K562 (cell line): Measurements from ENCODE around the gene NUP98. TPM values are rescaled to one million over a fixed set of nuclear protein-coding genes. Genes with fewer than 3 reads are reported as not detected.
A peak's percentile ranks its signal among the peaks of the same experiment; 100 is the strongest.

Source experiments
- CHCHD3 ChIP-seq: fragments of 250-450 bp; sonication (Bioruptor Pico); IDR thresholded peaks from 2 replicates; pipeline ENCODE4 v2.1.2; 2022; ENCODE audit warnings: mild to moderate bottlenecking
- EWSR1 ChIP-seq: fragments of 450-650 bp; IDR thresholded peaks from 2 replicates; pipeline ENCODE4 v1.6.1; 2018; ENCODE audit warnings: borderline replicate concordance, mild to moderate bottlenecking, low read depth, moderate library complexity; ENCODE audit not compliant: partially characterized antibody
- GABPB2 ChIP-seq: fragments of 250-450 bp; sonication (Bioruptor Pico); conservative IDR thresholded peaks from 2 replicates; pipeline ENCODE4 v1.5.1; 2021; ENCODE audit warnings: mild to moderate bottlenecking
- GTF2E2 ChIP-seq: fragments of 200-800 bp; sonication (Bioruptor generic); IDR thresholded peaks from 2 replicates; pipeline ENCODE4 v1.6.1; 2016; ENCODE audit warnings: missing genetic modification characterization, missing compliant biosample characterization
- KLF16 ChIP-seq: IDR thresholded peaks from 2 replicates; pipeline ENCODE4 v1.6.1; 2016; ENCODE audit warnings: antibody characterized with exemption
- MTA1 ChIP-seq: fragments of 450-650 bp; IDR thresholded peaks from 2 replicates; pipeline ENCODE4 v1.6.1; 2017; ENCODE audit warnings: borderline replicate concordance
- NFIX ChIP-seq: fragments of 250-450 bp; sonication (Bioruptor Pico); IDR thresholded peaks from 2 replicates; pipeline ENCODE4 v1.4.0; 2020; ENCODE audit warnings: low read depth, mild to moderate bottlenecking, moderate library complexity
- PCBP2 ChIP-seq: fragments of 200-400 bp; formaldehyde crosslinking; IDR thresholded peaks from 2 replicates; pipeline ENCODE4 v1.6.1; 2018; ENCODE audit warnings: low read length, low read depth, mild to moderate bottlenecking, moderate library complexity; ENCODE audit not compliant: poor library complexity, severe bottlenecking
- PHF8 ChIP-seq: fragments of 200-600 bp; sonication (generic); IDR thresholded peaks from 2 replicates; pipeline ENCODE4 v1.6.1; 2012; ENCODE audit warnings: mixed run types, mild to moderate bottlenecking, inconsistent platforms, low read length, moderate library complexity, borderline replicate concordance
- RFX5 ChIP-seq: IDR thresholded peaks from 2 replicates; pipeline ENCODE4 v1.6.1; 2011; ENCODE audit warnings: low read depth, mild to moderate bottlenecking, improper control_type of control experiment, low read length
- WHSC1 ChIP-seq: IDR thresholded peaks from one replicate; pipeline ENCODE4 v1.6.1; 2012; ENCODE audit warnings: low read length, control low read depth, inconsistent platforms
- polyA plus RNA-seq, 8 experiments: library from polyadenylated mRNA; depleted of rRNA in 4 of 8; stranded (reverse) in 5 of 8; unstranded in 3 of 8; fragments of >200 nt; fragmentation: Nextera tagmentation in 2 of 8; fragmentation: Illumina TruSeq in 1 of 8; extraction: Ambion mirVana in 2 of 8; extraction: Trizol in 1 of 8; gene quantifications; 2 replicates each; pipeline versions ENCODE4 v1.2.1 to v1.2.3, GENCODE V29; 2011 to 2014; ENCODE audit warnings: inconsistent platforms in 1 of 8, missing spikeins in 1 of 8
- total RNA-seq, 7 experiments: library from RNA; depleted of rRNA in 6 of 7; stranded (reverse); fragments of >200 nt in 6 of 7; fragmentation: Illumina TruSeq in 2 of 7; extraction: Trizol in 2 of 7; gene quantifications; 2 replicates each; pipeline versions ENCODE4 v1.2.1 to v1.2.3, GENCODE V29; 2011 to 2021; ENCODE audit warnings: low replicate concordance in 1 of 7
- TF ChIP-seq, protein P1 (sequence below): fragments of 450-650 bp; IDR thresholded peaks from 2 replicates; pipeline ENCODE4 v1.6.1; 2016; ENCODE audit warnings: mild to moderate bottlenecking, moderate library complexity
- TF ChIP-seq, protein P2 (sequence below): fragments of 250-450 bp; sonication (Bioruptor Pico); IDR thresholded peaks from 2 replicates; pipeline ENCODE4 v1.4.0; 2020; ENCODE audit warnings: mild to moderate bottlenecking, moderate library complexity

Gene NUP98
- total and polyA plus RNA-seq, 9 of the 15 experiments (the other 6 are each of a cell fraction or from before 2014, with no cell fraction given) = 45.1 to 196 (median 130) TPM

DNA sequence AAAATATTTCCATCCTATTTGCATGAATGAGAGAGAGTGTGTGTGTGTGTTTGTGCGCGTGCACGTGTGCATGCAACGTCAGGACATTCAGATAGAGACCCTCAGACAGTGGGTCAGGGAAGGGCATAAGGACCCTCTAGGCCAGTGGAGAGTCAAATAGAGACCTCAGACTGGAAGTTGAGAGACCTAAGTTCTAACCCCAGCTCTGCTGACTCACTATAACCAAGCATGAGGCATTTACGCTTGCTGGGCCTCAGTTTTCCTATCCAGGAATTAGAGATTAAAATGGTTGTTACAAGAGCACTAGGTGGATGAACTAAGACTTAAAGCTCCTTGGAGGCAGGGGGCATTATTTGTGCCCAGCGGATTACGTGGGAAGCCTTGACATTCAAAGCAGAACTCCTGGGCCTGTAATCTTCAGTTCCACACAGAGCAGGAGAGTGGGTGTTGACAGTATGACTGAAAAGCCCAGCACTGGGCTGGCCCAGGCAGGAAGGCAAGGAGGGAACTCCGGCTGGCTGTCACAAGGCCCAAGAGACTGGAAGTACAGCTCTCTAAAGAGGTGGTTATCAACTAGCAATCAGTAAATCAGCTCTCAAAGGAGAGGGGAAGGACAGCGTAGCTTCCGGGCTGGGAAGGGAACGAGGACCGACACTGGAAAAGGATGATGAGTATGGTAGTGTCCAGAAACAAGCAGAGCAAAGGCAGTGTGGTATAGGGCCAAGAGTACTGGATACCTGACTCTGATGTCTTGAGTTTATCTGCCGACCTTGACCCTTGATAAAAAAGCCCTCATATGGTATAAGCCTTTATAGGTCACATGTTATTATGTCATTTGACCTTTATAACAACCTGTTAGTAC is 34.3 kb upstream of the NUP98 start (continued):
- TF ChIP-seq GABPB2 (CRISPR knock-in tag) = no peak
- no peak for TF ChIP-seq WHSC1
- TF ChIP-seq MTA1 = peak; percentile 21; the same call in 1 of the 2 replicates
- TF ChIP-seq RFX5 = no peak
- no peak for TF ChIP-seq PHF8
- no peak for TF ChIP-seq NFIX
- TF ChIP-seq CHCHD3 (CRISPR knock-in tag) = no peak
- TF ChIP-seq, protein P1, sequence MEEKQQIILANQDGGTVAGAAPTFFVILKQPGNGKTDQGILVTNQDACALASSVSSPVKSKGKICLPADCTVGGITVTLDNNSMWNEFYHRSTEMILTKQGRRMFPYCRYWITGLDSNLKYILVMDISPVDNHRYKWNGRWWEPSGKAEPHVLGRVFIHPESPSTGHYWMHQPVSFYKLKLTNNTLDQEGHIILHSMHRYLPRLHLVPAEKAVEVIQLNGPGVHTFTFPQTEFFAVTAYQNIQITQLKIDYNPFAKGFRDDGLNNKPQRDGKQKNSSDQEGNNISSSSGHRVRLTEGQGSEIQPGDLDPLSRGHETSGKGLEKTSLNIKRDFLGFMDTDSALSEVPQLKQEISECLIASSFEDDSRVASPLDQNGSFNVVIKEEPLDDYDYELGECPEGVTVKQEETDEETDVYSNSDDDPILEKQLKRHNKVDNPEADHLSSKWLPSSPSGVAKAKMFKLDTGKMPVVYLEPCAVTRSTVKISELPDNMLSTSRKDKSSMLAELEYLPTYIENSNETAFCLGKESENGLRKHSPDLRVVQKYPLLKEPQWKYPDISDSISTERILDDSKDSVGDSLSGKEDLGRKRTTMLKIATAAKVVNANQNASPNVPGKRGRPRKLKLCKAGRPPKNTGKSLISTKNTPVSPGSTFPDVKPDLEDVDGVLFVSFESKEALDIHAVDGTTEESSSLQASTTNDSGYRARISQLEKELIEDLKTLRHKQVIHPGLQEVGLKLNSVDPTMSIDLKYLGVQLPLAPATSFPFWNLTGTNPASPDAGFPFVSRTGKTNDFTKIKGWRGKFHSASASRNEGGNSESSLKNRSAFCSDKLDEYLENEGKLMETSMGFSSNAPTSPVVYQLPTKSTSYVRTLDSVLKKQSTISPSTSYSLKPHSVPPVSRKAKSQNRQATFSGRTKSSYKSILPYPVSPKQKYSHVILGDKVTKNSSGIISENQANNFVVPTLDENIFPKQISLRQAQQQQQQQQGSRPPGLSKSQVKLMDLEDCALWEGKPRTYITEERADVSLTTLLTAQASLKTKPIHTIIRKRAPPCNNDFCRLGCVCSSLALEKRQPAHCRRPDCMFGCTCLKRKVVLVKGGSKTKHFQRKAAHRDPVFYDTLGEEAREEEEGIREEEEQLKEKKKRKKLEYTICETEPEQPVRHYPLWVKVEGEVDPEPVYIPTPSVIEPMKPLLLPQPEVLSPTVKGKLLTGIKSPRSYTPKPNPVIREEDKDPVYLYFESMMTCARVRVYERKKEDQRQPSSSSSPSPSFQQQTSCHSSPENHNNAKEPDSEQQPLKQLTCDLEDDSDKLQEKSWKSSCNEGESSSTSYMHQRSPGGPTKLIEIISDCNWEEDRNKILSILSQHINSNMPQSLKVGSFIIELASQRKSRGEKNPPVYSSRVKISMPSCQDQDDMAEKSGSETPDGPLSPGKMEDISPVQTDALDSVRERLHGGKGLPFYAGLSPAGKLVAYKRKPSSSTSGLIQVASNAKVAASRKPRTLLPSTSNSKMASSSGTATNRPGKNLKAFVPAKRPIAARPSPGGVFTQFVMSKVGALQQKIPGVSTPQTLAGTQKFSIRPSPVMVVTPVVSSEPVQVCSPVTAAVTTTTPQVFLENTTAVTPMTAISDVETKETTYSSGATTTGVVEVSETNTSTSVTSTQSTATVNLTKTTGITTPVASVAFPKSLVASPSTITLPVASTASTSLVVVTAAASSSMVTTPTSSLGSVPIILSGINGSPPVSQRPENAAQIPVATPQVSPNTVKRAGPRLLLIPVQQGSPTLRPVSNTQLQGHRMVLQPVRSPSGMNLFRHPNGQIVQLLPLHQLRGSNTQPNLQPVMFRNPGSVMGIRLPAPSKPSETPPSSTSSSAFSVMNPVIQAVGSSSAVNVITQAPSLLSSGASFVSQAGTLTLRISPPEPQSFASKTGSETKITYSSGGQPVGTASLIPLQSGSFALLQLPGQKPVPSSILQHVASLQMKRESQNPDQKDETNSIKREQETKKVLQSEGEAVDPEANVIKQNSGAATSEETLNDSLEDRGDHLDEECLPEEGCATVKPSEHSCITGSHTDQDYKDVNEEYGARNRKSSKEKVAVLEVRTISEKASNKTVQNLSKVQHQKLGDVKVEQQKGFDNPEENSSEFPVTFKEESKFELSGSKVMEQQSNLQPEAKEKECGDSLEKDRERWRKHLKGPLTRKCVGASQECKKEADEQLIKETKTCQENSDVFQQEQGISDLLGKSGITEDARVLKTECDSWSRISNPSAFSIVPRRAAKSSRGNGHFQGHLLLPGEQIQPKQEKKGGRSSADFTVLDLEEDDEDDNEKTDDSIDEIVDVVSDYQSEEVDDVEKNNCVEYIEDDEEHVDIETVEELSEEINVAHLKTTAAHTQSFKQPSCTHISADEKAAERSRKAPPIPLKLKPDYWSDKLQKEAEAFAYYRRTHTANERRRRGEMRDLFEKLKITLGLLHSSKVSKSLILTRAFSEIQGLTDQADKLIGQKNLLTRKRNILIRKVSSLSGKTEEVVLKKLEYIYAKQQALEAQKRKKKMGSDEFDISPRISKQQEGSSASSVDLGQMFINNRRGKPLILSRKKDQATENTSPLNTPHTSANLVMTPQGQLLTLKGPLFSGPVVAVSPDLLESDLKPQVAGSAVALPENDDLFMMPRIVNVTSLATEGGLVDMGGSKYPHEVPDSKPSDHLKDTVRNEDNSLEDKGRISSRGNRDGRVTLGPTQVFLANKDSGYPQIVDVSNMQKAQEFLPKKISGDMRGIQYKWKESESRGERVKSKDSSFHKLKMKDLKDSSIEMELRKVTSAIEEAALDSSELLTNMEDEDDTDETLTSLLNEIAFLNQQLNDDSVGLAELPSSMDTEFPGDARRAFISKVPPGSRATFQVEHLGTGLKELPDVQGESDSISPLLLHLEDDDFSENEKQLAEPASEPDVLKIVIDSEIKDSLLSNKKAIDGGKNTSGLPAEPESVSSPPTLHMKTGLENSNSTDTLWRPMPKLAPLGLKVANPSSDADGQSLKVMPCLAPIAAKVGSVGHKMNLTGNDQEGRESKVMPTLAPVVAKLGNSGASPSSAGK = no peak
- TF ChIP-seq GTF2E2 = no peak
- no peak for TF ChIP-seq PCBP2
- TF ChIP-seq EWSR1 = no peak
- no peak for TF ChIP-seq KLF16
- TF ChIP-seq, protein P2, sequence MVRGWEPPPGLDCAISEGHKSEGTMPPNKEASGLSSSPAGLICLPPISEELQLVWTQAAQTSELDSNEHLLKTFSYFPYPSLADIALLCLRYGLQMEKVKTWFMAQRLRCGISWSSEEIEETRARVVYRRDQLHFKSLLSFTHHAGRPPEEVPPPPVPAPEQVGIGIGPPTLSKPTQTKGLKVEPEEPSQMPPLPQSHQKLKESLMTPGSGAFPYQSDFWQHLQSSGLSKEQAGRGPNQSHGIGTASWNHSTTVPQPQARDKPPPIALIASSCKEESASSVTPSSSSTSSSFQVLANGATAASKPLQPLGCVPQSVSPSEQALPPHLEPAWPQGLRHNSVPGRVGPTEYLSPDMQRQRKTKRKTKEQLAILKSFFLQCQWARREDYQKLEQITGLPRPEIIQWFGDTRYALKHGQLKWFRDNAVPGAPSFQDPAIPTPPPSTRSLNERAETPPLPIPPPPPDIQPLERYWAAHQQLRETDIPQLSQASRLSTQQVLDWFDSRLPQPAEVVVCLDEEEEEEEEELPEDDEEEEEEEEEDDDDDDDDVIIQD (CRISPR knock-in tag) = no peak
